HUES64 (cell line): ENCODE data around the gene KLHL20.
"Not testable (repeated sequence)": the region's sequence is repeated elsewhere in the genome, so short reads cannot be mapped to it uniquely, and the experiment has no call there.

Source experiments
- H3K27ac ChIP-seq: 2 replicates; pipeline ENCODE4 v1.7.0; 2013; ENCODE audit warnings: low read depth, low read length, inconsistent platforms
- H3K27me3 ChIP-seq: 2 replicates; pipeline ENCODE4 v1.6.1; 2013; ENCODE audit warnings: mild to moderate bottlenecking, low read length; ENCODE audit not compliant: insufficient read depth
- H3K36me3 ChIP-seq: 2 replicates; pipeline ENCODE4 v1.6.1; 2013; ENCODE audit warnings: mild to moderate bottlenecking, low read length; ENCODE audit not compliant: insufficient read depth
- H3K4me1 ChIP-seq: 2 replicates; pipeline ENCODE4 v1.6.1; 2013; ENCODE audit warnings: mild to moderate bottlenecking, low read length, moderate library complexity; ENCODE audit not compliant: insufficient read depth
- H3K4me3 ChIP-seq: 2 replicates; pipeline ENCODE4 v1.5.1; 2013; ENCODE audit warnings: mild to moderate bottlenecking, low read length, moderate library complexity
- H3K9ac ChIP-seq: 2 replicates; pipeline ENCODE4 v1.6.1; 2013; ENCODE audit warnings: mild to moderate bottlenecking, low read depth, low read length
- H3K9me3 ChIP-seq: 2 replicates; pipeline ENCODE4 v1.6.1; 2013; ENCODE audit warnings: low read depth, low read length; ENCODE audit not compliant: insufficient read depth
- WGBS: fragments of 150-250, 120-280 bp; methylation state at CpG from one replicate; pipeline ENCODE4 v1.1.7; 2013; ENCODE audit warnings: missing lambda C conversion rate; 5-methylcytosine and 5-hydroxymethylcytosine counted together

The KLHL20 gene

GRCh38 chr1:173789841-173790240 lies 75.1 kb downstream of the KLHL20 start:
- H3K4me1 ChIP-seq = no peaks in the 10 kb centered on the region
- no peaks in the 10 kb centered on the region for H3K9me3 ChIP-seq
- H3K9ac ChIP-seq = no peak overlapping the region
- no peak overlapping the region for H3K4me3 ChIP-seq
- 100% methylated on average over 2 of the region's 2 CpGs for WGBS
- H3K27me3 ChIP-seq = no peaks in the 10 kb centered on the region
- peaks cover 26% of the 10 kb centered on the region for H3K36me3 ChIP-seq
- H3K27ac ChIP-seq = no peak overlapping the region

GRCh38 chr1:173798078-173798477 lies 83.3 kb downstream of the KLHL20 start:
- peaks cover 69% of the 10 kb centered on the region for H3K36me3 ChIP-seq
- no peaks in the 10 kb centered on the region for H3K4me1 ChIP-seq
- H3K9ac ChIP-seq = no peak overlapping the region
- no peaks in the 10 kb centered on the region for H3K27me3 ChIP-seq
- no peak overlapping the region for H3K27ac ChIP-seq
- no peak overlapping the region for H3K4me3 ChIP-seq
- peaks cover 13% of the 10 kb centered on the region; the same call in 1 of the 2 replicates for H3K9me3 ChIP-seq

GRCh38 chr1:173799995-173800394 lies 85.2 kb downstream of the KLHL20 start:
- H3K4me1 ChIP-seq, H3K9ac ChIP-seq, H3K4me3 ChIP-seq, H3K27me3 ChIP-seq, H3K27ac ChIP-seq: not testable (repeated sequence)
- Histone ChIP-seq H3K36me3 (peaks cover 70% of the 10 kb centered on the region), H3K9me3 (peaks cover 12% of the 10 kb centered on the region; the same call in 1 of the 2 replicates)
- WGBS = 100% methylated on average over 1 of the region's 1 CpG

- H3K4me1 ChIP-seq = no peaks in the 10 kb centered on the region
- 96% methylated on average over 2 of the region's 2 CpGs for WGBS
- peaks cover 82% of the 10 kb centered on the region for H3K36me3 ChIP-seq
- H3K9me3 ChIP-seq = no peaks in the 10 kb centered on the region
- H3K4me3 ChIP-seq = no peak overlapping the region
- H3K27ac ChIP-seq = no peak overlapping the region
- H3K27me3 ChIP-seq = no peaks in the 10 kb centered on the region
- H3K9ac ChIP-seq = no peak overlapping the region
Observed at GRCh38 chr1:173802961-173803360, 88.2 kb downstream of the KLHL20 start.

- H3K9ac ChIP-seq, H3K9me3 ChIP-seq, H3K4me3 ChIP-seq, H3K4me1 ChIP-seq, H3K27ac ChIP-seq, H3K27me3 ChIP-seq: not testable (repeated sequence)
- WGBS = 99% methylated on average over 4 of the region's 5 CpGs
- peaks cover 28% of the 10 kb centered on the region for H3K36me3 ChIP-seq
Observed at GRCh38 chr1:173813654-173814053, 98.9 kb downstream of the KLHL20 start.

GRCh38 chr1:173818459-173818858 lies 103.7 kb downstream of the KLHL20 start:
- Histone ChIP-seq H3K27ac (no peak overlapping the region), H3K4me3 (no peak overlapping the region), H3K36me3 (peaks cover 40% of the 10 kb centered on the region), H3K4me1 (peaks cover 6% of the 10 kb centered on the region; the same call in 1 of the 2 replicates), H3K9ac (no peak overlapping the region), H3K27me3 (no peaks in the 10 kb centered on the region), H3K9me3 (no peaks in the 10 kb centered on the region)
- 94% methylated on average over 1 of the region's 1 CpG for WGBS

- 98% methylated on average over 4 of the region's 4 CpGs for WGBS
- Histone ChIP-seq H3K4me3 (no peak overlapping the region), H3K9ac (no peak overlapping the region), H3K36me3 (peaks cover 43% of the 10 kb centered on the region), H3K27me3 (no peaks in the 10 kb centered on the region), H3K9me3 (no peaks in the 10 kb centered on the region), H3K27ac (no peak overlapping the region), H3K4me1 (peaks cover 6% of the 10 kb centered on the region; the same call in 1 of the 2 replicates)
Observed at GRCh38 chr1:173821680-173822079, 106.9 kb downstream of the KLHL20 start.

- Histone ChIP-seq H3K27ac (peak overlapping the region; percentile 91), H3K4me1 (peaks cover 6% of the 10 kb centered on the region; the same call in 1 of the 2 replicates), H3K9ac (peak overlapping the region; percentile 86), H3K4me3 (peak overlapping the region; percentile 64), H3K36me3 (peaks cover 48% of the 10 kb centered on the region), H3K9me3 (no peaks in the 10 kb centered on the region), H3K27me3 (no peaks in the 10 kb centered on the region)
- WGBS = under 1% methylated on average over 25 of the region's 25 CpGs
Observed at GRCh38 chr1:173823781-173824314, 109.1 kb downstream of the KLHL20 start.

GRCh38 chr1:173824315-173825081 lies 109.7 kb downstream of the KLHL20 start, which contains the start of the genes CENPL and DARS2:
Gene CENPL (minus strand): TSS chr1:173824883. CDS start chr1:173811299, 13,584 bp downstream.
Gene DARS2 (plus strand): TSS chr1:173824673. CDS start chr1:173825230, 557 bp downstream.
- Histone ChIP-seq H3K36me3 (peaks cover 43% of the 10 kb centered on the region), H3K9me3 (no peaks in the 10 kb centered on the region), H3K4me1 (peaks cover 6% of the 10 kb centered on the region; the same call in 1 of the 2 replicates), H3K9ac (peak within 1 kb of the TSS; percentile 86), H3K27me3 (no peaks in the 10 kb centered on the region), H3K4me3 (peak within 1 kb of the TSS; percentile 64), H3K27ac (peak within 1 kb of the TSS; percentile 91)
- under 1% methylated on average over 55 of the region's 55 CpGs for WGBS

GRCh38 chr1:173827611-173828010 lies 112.8 kb downstream of the KLHL20 start:
- Histone ChIP-seq H3K27ac (no peak overlapping the region), H3K4me1 (peaks cover 6% of the 10 kb centered on the region; the same call in 1 of the 2 replicates), H3K9me3 (no peaks in the 10 kb centered on the region), H3K36me3 (peaks cover 44% of the 10 kb centered on the region), H3K27me3 (no peaks in the 10 kb centered on the region), H3K4me3 (no peak overlapping the region), H3K9ac (no peak overlapping the region)
- WGBS = 95% methylated on average over 2 of the region's 2 CpGs

- WGBS = 90% methylated on average over 1 of the region's 1 CpG
- no peak overlapping the region for H3K4me3 ChIP-seq
- no peaks in the 10 kb centered on the region for H3K27me3 ChIP-seq
- no peaks in the 10 kb centered on the region for H3K4me1 ChIP-seq
- no peak overlapping the region for H3K9ac ChIP-seq
- no peak overlapping the region for H3K27ac ChIP-seq
- no peaks in the 10 kb centered on the region for H3K9me3 ChIP-seq
- peaks cover 81% of the 10 kb centered on the region for H3K36me3 ChIP-seq
Observed at GRCh38 chr1:173832748-173833147, 118.0 kb downstream of the KLHL20 start.
